HG03571 (cell line): ENCODE results near the gene PHF2.

Experiments used
- ATAC-seq: cut with Tn5 transposase; IDR thresholded peaks from one replicate; pipeline ENCODE4 v1.9.1; 2021; ENCODE audit not compliant: unreplicated experiment

The PHF2 gene

DNA sequence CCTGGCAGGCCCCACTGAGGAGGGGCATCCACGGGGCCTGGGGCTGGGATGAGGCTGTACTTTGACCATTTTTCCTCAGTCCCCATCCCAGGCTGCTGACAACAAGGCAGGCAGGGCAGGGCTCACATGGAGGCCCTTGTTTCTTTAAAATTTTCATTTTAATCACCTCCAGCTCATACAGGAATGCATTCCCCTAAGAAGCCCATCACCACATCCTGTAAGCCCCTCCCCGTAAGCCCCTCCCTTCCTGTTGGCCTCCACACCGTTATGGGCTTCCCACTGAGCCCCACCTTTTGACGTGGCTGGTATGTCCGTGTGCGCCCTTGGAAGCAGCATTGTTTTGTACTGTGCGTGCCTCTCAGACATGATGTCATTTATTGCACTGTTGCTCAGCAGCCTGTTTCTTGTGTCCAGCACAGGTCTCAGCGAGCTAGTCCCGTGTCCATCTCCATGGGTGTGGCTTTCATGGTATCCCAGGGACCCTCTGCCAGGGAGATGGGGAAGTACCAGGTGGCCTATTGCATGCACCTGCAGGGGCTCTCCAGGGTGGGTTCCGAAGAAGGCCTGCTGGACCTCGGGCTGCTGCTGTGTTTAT is 22.4 kb downstream of the PHF2 start:
- no peak for ATAC-seq

DNA sequence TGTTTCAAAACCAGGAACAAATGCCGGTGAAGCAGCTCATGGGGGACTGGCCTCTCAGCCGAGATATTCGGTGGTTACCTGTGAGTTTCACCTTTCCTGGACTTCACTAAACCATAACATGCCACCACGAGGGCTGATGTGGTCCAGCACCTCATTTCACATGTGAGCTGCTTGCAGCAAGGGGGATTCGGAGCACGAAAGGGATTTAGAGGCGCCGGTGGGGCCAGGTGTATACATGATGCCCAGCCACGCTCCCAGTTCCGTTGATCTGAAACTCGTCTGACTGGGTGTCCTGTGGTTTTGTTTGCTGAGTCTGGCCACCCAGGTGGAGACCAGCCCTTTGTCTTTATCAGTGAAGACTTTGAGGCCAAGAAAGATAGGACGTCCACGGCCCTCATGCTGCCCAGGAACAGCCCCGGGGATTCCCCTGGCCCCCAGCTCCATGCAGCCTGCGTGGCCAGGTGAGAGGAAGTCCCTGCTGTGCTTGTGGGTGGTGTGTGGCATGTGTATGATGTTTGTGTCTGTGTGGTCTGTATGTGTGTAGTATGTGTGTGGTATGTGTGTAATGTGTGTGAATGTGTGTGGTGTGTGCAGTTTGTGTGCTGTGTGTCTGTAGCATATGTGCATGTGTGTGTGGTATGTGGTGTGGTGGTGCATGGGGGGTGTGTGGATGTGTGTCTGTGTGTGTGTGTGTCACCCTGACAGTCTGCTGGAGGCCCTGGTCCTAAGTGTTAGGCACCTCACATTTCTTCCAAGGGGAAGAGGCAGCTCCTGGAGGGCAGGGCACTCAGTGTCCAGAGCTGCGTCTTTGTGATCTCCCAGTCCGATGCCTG is 23.4 kb downstream of the PHF2 start:
- ATAC-seq, result no peak

- no peak for ATAC-seq
These were observed 24.1 kb downstream of the PHF2 start for GRCh38 chr9:93600504-93600903.

- ATAC-seq, result no peak
These were observed 24.7 kb downstream of the PHF2 start for GRCh38 chr9:93601063-93601462.

DNA sequence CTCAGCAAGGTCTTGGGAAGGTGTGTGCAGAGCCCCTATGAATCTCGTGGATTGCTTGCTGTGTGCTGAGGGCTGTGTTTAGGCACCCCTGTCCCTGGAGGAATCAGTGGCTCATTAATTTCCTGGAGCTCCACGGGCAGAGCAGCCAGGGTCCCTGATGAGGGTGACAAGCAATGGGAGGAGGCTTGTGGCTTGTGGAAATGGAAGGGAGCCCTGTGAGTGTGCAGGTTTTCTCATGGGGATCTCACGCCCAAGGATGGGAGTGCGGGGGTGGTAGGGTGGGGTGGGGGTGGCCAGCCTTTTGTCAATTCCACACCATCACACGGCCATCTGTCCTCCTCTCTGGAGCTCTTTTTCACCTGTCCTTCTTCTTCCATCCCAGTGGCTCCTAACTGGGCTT is 25.3 kb downstream of the PHF2 start:
- no peak for ATAC-seq

DNA sequence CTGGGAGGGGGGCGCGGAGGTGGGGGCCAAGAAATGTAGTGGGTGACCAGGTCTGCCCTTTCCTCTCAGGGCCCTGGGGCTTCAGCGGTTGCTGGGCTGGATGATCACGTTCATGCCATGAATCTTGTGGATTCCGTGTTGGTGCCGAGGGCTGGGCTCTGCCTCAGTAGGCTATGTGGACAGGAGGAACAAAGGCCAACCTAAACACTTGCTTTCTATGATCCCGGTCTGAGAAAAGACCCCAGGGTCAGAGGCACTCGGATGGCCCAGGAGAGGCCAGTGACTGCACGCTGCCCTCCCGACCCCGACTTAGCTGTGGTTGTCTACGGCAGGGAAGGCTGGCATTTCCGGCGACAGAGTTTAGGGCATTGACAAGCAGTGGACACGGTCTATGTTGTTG is 26.6 kb downstream of the PHF2 start:
- ATAC-seq, result no peak

- ATAC-seq, result no peak
These were observed 27.5 kb downstream of the PHF2 start for GRCh38 chr9:93603906-93604326.

DNA sequence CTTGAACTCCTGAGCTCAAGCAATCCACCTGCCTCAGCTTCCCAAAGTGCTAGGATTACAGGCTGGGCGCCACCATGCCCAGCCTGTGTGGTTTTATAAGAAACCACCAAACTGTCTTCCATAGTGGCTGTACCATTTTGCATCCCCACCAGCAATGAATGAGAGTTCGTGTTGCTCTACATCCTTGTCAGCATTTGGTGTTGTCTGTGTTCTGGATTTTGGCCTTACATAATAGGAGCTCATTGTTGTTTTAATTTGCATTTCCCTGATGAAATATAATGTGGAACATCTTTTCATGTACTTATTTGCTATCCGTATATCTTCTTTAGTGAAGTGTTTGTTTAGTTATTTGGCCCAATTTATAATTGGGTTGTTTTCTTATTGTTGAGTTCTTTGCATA is 29.8 kb downstream of the PHF2 start:
- no peak for ATAC-seq

DNA sequence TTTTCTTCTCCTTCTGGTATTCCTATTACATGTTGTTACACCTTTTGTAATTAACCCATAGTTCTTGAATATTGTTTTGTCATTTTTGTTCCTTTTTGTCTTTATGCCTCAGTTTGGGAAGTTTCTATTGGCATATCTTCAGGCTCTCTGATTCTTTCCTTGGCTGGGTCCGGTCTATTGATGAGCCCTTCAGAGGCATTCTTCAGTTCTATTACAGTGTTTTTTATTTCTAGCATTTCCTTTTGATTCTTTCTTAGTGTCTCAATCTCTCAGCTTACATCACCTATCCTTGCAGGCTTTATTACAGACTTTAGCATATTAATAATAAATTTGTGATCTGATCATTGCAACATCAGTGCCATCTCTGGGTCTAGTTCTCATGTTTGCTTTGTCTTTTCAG is 33.8 kb downstream of the PHF2 start:
- ATAC-seq, result no peak

GRCh38 chr9:93612052-93612795 is 35.8 kb downstream of the PHF2 start:
- ATAC-seq, result no peak

GRCh38 chr9:93612796-93613154 is 36.4 kb downstream of the PHF2 start:
- ATAC-seq, result no peak

GRCh38 chr9:93613174-93613573 is 36.8 kb downstream of the PHF2 start:
- no peak for ATAC-seq

- no peak for ATAC-seq
These were observed 37.4 kb downstream of the PHF2 start for GRCh38 chr9:93613791-93614190.

DNA sequence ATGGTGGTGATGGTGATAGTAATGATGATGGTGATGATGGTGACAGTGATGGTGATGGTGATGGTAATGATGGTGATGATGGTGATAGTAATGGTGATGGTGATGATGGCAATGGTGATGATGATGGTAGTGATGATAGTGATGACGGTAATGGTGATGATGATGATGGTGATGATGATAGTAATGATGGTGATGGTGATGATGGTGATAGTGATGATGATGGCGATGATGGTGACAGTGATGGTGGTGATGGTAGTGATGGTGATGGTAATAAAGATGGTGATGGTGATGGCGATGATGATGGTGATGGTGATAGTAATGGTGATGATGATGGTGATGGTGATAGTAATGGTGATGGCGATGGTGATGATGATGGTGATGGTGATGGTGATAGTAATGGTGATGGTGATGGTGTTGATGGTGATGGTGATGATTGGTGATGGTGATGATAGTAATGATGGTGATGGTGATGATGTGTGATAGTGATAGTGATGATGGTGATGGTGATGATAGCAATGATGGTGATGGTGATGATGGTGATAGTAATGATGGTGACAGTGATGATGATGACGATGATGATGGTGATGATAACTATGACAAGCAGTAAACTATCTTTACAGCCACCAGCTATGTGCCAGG is 38.6 kb downstream of the PHF2 start:
- no peak for ATAC-seq

DNA sequence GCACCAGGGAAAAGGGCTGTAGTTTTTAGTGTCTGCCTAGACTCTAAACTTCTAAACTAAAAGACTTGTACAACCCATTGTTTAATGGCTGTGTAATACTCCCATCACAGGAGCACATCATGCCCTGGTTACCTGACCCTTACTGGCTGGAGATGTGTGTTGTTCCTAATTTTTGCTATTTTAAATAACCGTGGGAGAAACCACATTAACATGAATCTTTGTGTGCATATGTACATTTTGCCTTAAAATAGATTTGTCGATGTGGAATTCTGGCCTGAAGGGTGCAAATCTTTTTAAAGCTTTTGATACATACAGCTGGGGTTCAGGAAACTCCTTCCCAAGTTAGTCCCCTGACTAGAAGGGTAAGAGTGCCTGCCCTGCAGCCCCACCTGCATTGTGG is 39.7 kb downstream of the PHF2 start:
- ATAC-seq, result no peak

GRCh38 chr9:93617273-93617672 is 40.9 kb downstream of the PHF2 start:
- ATAC-seq, result no peak

- no peak for ATAC-seq
These were observed 42.9 kb downstream of the PHF2 start for GRCh38 chr9:93619272-93619775.

GRCh38 chr9:93620041-93620506 is 43.7 kb downstream of the PHF2 start:
- ATAC-seq, result no peak

GRCh38 chr9:93620881-93621820 is 44.8 kb downstream of the PHF2 start:
- no peak for ATAC-seq

GRCh38 chr9:93621922-93622321 is 45.5 kb downstream of the PHF2 start:
- ATAC-seq, result no peak
